Gastrocnemius medialis (tissue), 4 donors: Measurements from ENCODE around the gene SLC1A4. TPM values are rescaled to one million over a fixed set of nuclear protein-coding genes. Genes with fewer than 3 reads are reported as not detected.

ENCODE experiments used
- ATAC-seq, 2 donors: fragments of 150-250 bp; one replicate each; pipeline ENCODE4 v1.9.1; 2016
- DNase-seq, 2 donors: peaks; one replicate each; pipeline ENCODE4 v3.0.0-alpha.2; 2019
- H3K27ac ChIP-seq, 4 donors: fragments of 200-600 bp; sonication (generic); 1 replicate in 1 of 4; 2 replicates in 3 of 4; pipeline ENCODE4 v1.5.1; 2016 to 2018; ENCODE audit warnings: mild to moderate bottlenecking in 2 of 4, moderate library complexity in 1 of 4
- H3K27me3 ChIP-seq, 3 donors: fragments of 200-600 bp; sonication (generic) in 2 of 3; 1 replicate in 1 of 3; 2 replicates in 2 of 3; pipeline versions ENCODE4 v1.5.1 to v1.6.0; 2016 to 2019; ENCODE audit warnings: mild to moderate bottlenecking in 1 of 3, moderate library complexity in 1 of 3
- H3K36me3 ChIP-seq, 2 donors: fragments of 200-600 bp; sonication (generic) in 1 of 2; one replicate each; pipeline ENCODE4 v1.5.1; 2017 to 2018
- H3K4me1 ChIP-seq, 2 donors: fragments of 200-600 bp; sonication (generic) in 1 of 2; one replicate each; pipeline ENCODE4 v1.5.1; 2016 to 2017; ENCODE audit warnings: mild to moderate bottlenecking in 2 of 2
- H3K4me3 ChIP-seq, 4 donors: fragments of 200-600 bp; sonication (generic) in 3 of 4; 1 replicate in 1 of 4; 2 replicates in 3 of 4; pipeline ENCODE4 v1.5.1; 2016 to 2019; ENCODE audit warnings: mild to moderate bottlenecking in 2 of 4
- H3K9me3 ChIP-seq, 3 donors: fragments of 200-600 bp; sonication (generic) in 2 of 3; 1 replicate in 1 of 3; 2 replicates in 2 of 3; pipeline ENCODE4 v1.5.1; 2016 to 2019
- CTCF ChIP-seq, 5 experiments: fragments of 450-650 bp in 3 of 5; fragments of 200-600 bp in 2 of 5; sonication (generic) in 2 of 5; IDR thresholded peaks in 4 of 5; conservative IDR thresholded peaks in 1 of 5; 1 replicate in 4 of 5; 2 replicates in 1 of 5; pipeline ENCODE4 v1.5.1; 2016 to 2019; ENCODE audit warnings: antibody characterized with exemption in 5 of 5, mild to moderate bottlenecking in 3 of 5, moderate library complexity in 3 of 5
- POLR2A ChIP-seq, 2 donors: fragments of 450-650 bp; IDR thresholded peaks; one replicate each; pipeline ENCODE4 v1.6.1; 2017; ENCODE audit warnings: antibody characterized with exemption in 2 of 2, mild to moderate bottlenecking in 2 of 2, moderate library complexity in 2 of 2
- in situ Hi-C, 4 donors: fragments of 200-750 bp; cut with MboI; loops; one replicate each; pipeline versions ENCODE4 v1.15.0 to v1.8.0; 2017; ENCODE audit warnings: low sequenced_read_pairs in 4 of 4
- intact Hi-C: fragments of 100-400 bp; cut with DNase I; formaldehyde crosslinking; loops from one replicate; pipeline ENCODE4 v1.15.1; 2023; ENCODE audit warnings: low total_unique reads
- total RNA-seq, 4 donors: library from RNA; depleted of rRNA; stranded (reverse); fragments of >200 nt; gene quantifications; one replicate each; pipeline versions ENCODE4 v1.1.0 to v1.2.3, GENCODE V29; 2016

The SLC1A4 gene
- total RNA-seq, 4 donors from 2014 or later = 5.4 to 54.1 (median 14.1) TPM

DNA sequence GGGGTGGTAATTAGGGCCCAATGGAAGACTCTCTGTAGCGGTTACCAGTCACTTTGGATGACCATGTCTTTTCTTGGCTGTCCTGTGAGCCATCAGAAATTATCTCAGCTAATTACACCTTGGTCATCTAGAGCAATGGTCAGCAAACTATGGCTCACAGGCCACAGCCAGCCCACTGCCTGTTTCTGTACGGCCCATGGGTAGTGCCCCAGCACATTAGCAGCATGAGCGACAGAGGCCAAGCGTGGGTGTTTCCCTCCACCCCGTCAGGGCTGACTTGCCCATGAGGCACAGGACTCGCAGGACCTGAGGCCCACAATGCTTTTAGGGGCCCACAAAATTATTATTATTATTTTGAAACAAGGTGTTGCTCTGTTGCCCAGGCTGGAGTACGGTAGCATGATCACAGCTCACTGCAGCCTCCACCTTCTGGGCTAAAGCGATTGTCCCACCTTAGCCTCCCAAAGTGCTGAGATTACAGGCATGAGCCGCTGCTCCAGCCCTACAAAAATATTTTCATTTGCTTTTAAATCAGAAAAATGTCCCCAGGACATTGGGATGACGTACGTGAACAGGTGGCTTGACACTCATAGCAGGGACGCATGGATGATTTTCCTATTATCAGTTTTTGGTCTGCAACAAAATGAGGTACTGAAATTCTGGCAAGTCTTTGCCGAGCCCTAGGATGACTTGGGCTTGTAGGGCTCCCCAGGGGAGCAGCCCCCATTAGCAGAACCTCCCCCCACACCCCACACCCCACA is 37.7 kb downstream of the SLC1A4 start:
- intact Hi-C loops (loop anchor here (10.0 kb wide), 1 partner anchor 442 kb away; no protein-coding TSS in a partner anchor), in situ Hi-C loops (loop anchor here in 2 of 4 donors (25.0 kb wide), 3 partner anchors 390 to 535 kb away; no protein-coding TSS in a partner anchor)
- no peak for DNase-seq
- Histone ChIP-seq H3K36me3 (peaks cover 0 to 12% of the 10 kb centered on the region in 2 donors), H3K27me3 (no peaks in the 10 kb centered on the region), H3K27ac (no peak overlapping the region), H3K9me3 (no peaks in the 10 kb centered on the region), H3K4me3 (no peak overlapping the region), H3K4me1 (peaks cover 4 to 6% of the 10 kb centered on the region in 2 donors)
- no peak for ATAC-seq
- TF ChIP-seq CTCF (IDR thresholded peaks at IDR 0.05 in 4 of 5, conservative IDR thresholded peaks at IDR 0.05 in 1 of 5) (no peak), POLR2A (IDR thresholded peaks at IDR 0.05) (no peak)

- Histone ChIP-seq H3K4me3 (no peak overlapping the region), H3K27ac (peak overlapping the region in 2 of 4 donors; percentile 30 to 31), H3K9me3 (no peaks in the 10 kb centered on the region), H3K4me1 (peaks cover 10 to 12% of the 10 kb centered on the region in 2 donors), H3K27me3 (no peaks in the 10 kb centered on the region), H3K36me3 (peaks cover 0 to 5% of the 10 kb centered on the region in 2 donors)
- ATAC-seq (no peak), DNase-seq (no peak)
- in situ Hi-C loops = loop anchor here in 2 of 4 donors (25.0 kb wide), 3 partner anchors 390 to 535 kb away; no protein-coding TSS in a partner anchor
- TF ChIP-seq CTCF (IDR thresholded peaks at IDR 0.05 in 4 of 5, conservative IDR thresholded peaks at IDR 0.05 in 1 of 5) (no peak), POLR2A (IDR thresholded peaks at IDR 0.05) (no peak)
- intact Hi-C loops = loop anchor here (10.0 kb wide), 1 partner anchor 443 kb away; no protein-coding TSS in a partner anchor
These were observed 38.5 kb downstream of the SLC1A4 start for GRCh38 chr2:65027616-65028244.

- H3K4me1 ChIP-seq = peaks cover 10 to 12% of the 10 kb centered on the region in 2 donors
- H3K9me3 ChIP-seq = no peaks in the 10 kb centered on the region
- no peak overlapping the region for H3K27ac ChIP-seq
- TF ChIP-seq CTCF (IDR thresholded peaks at IDR 0.05 in 4 of 5, conservative IDR thresholded peaks at IDR 0.05 in 1 of 5) (no peak), POLR2A (IDR thresholded peaks at IDR 0.05) (no peak)
- intact Hi-C loops = no loop called here
- no peak overlapping the region for H3K4me3 ChIP-seq
- H3K27me3 ChIP-seq = no peaks in the 10 kb centered on the region
- no peak for DNase-seq
- ATAC-seq = no peak
- in situ Hi-C loops = loop anchor here in 2 of 4 donors (25.0 kb wide), 3 partner anchors 393 to 532 kb away; no protein-coding TSS in a partner anchor
- no peaks in the 10 kb centered on the region for H3K36me3 ChIP-seq
These were observed 41.5 kb downstream of the SLC1A4 start for GRCh38 chr2:65030476-65031332.

DNA sequence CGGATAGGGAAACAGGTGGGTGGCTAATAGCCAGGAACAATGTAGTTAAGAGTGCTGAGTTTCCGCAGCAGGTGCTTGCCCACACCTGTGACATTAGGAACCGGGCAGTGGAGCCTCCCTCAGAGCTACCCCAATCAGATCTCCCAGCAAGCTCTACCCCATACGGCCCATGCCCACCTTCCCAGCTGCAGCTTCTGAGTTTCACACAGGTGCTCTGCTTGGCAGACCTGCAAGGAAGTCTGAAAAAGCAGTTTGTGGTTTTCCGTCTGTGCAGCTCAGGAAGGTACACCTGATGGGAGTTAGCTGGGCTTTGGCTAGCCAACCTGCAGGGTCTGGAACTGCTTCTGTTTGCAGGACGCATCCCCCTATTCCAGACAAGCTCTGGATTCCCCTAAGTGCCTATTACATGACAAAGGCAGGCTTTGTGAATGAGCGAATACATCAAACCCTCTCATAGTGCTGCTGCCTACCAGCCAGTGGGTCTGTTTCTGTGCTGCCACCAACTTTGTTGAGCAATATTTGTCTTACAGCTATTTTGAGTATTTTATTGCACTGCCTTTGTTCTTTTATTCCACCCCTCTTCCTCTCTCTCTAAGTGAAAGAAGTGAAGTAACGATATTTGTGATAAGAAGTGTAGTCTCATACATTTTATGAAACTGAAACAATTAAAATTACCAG is 42.3 kb downstream of the SLC1A4 start:
- no peak overlapping the region for H3K4me3 ChIP-seq

More for the DNA sequence above, 42.3 kb downstream of the SLC1A4 start:
- no peaks in the 10 kb centered on the region for H3K27me3 ChIP-seq
- no peaks in the 10 kb centered on the region for H3K9me3 ChIP-seq
- peak in 1 of 2 donors; percentile 70 for ATAC-seq
- in situ Hi-C loops = loop anchor here in 2 of 4 donors (25.0 kb wide), 3 partner anchors 394 to 531 kb away; no protein-coding TSS in a partner anchor
- no peaks in the 10 kb centered on the region for H3K36me3 ChIP-seq
- peaks cover 10 to 12% of the 10 kb centered on the region in 2 donors for H3K4me1 ChIP-seq
- DNase-seq = no peak
- TF ChIP-seq POLR2A (IDR thresholded peaks at IDR 0.05) (no peak), CTCF (IDR thresholded peaks at IDR 0.05 in 4 of 5, conservative IDR thresholded peaks at IDR 0.05 in 1 of 5) (no peak)
- intact Hi-C loops = no loop called here
- peak overlapping the region in 1 of 4 donors; percentile 55 for H3K27ac ChIP-seq
